ENCODE data around the gene FGFRL1. TPM values are rescaled to one million over a fixed set of nuclear protein-coding genes. Genes with fewer than 3 reads are reported as not detected.

Gene FGFRL1
- total and polyA plus RNA-seq, 4 donors, result 11.2 to 43.7 (median 33.4) TPM

DNA sequence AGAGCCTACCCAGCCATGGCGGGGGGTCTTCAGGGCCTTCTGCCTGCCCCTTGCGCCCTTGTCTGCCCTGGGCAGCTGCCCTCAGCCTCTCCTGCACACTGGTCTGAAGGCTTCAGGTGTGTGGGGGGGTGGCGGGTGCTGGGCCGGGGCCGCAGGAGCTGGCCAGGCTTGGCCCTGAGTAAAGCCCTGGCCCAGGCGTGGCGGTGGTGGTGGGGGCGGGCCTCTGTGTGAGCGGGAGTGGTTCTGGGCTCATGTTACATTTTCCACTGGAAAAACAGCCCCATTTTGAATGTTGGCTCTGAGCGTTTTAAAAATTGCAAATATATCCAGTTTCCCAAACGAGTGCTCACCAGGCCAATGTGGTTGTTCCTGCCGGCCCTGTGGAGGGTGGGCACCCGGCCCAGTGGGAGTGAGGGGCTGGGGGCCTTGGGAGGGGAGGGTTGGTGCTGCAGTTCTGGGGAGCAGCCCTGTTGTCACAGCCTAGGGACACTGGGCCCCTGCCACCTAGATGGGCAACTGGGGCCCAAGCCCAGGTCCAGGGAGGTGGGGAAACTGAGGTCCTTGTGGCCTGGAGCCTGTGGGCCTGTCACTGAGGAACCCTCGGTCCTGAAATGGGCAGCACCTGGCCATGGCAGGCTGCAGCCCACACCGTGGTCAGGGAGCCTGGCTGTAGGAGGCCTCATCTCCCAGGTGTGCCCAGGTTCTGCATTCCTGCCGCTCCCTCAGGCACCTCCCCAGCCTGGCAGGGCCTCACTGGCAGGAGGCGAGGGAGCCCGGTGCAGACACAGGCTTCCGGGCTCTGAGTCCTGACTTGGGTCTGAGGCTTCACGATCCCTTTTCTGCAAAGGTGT is 28.3 kb downstream of the FGFRL1 start:
- H3K27me3 ChIP-seq (ENCODE audit: control insufficient read depth, insufficient read depth, low read length), result peaks cover 15% of the 10 kb centered on the region
- no peaks in the 10 kb centered on the region for H3K36me3 ChIP-seq (ENCODE audit: control insufficient read depth, insufficient read depth, low read length)
- H3K27ac ChIP-seq (ENCODE audit: low read depth, low read length), result peak overlapping the region; percentile 61
- H3K4me3 ChIP-seq (ENCODE audit: low read depth, low read length), result no peak overlapping the region
- peak in 1 of 6 donors; percentile 51 for DNase-seq (ENCODE audit: low read depth in 4 of 6, low spot score in 6 of 6)
- no peaks in the 10 kb centered on the region for H3K9me3 ChIP-seq (ENCODE audit: control insufficient read depth, insufficient read depth, low read length)
- WGBS (ENCODE audit: insufficient coverage), result 77% methylated on average over 18 of the region's 20 CpGs
- peaks cover 84% of the 10 kb centered on the region for H3K4me1 ChIP-seq (ENCODE audit: control insufficient read depth, insufficient read depth, low read length)

DNA sequence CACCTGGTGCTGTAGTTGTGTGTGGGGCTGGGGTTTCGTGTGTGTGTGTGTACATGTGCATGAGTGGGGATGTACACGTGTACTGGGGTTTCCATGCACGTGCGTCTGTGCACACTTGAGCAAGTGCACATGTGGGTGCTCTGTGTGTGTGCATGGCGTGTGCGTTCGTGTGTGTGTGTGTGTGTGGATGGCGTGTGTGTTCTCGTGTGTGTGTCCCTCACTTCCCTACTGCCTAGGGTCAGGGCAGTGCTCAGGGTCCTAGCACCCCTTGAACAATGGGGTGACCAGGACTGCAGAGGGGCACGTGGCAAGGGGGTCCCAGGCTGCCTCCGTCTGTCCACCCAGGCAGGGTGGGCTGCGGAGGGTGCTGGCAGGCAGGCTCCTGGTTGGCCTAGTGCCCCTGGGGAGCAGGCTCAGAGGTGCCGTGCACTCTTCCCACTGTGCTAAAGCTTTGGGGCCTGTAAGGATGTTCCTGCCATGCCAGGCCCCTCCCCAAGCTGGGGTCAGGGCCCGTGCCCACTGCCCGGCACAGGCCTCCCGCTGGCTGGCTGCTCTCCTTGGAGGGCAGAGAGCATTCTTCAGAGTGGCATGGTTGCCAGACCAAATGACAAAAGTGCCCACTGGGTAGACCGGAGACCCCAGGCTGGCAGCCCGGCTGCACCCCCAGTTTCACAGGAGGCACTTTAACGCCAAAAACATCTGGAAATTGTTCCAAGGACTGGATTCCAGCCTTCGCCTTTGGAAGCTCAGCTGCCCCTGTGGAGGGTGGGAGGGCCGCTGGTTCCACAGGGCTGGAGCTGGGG is 29.1 kb downstream of the FGFRL1 start:
- Histone ChIP-seq H3K36me3 (ENCODE audit: control insufficient read depth, insufficient read depth, low read length) (no peaks in the 10 kb centered on the region), H3K4me3 (ENCODE audit: low read depth, low read length) (no peak overlapping the region), H3K27ac (ENCODE audit: low read depth, low read length) (peak overlapping the region; percentile 61), H3K9me3 (ENCODE audit: control insufficient read depth, insufficient read depth, low read length) (no peaks in the 10 kb centered on the region), H3K4me1 (ENCODE audit: control insufficient read depth, insufficient read depth, low read length) (peaks cover 84% of the 10 kb centered on the region), H3K27me3 (ENCODE audit: control insufficient read depth, insufficient read depth, low read length) (peaks cover 23% of the 10 kb centered on the region)
- no peak for DNase-seq (ENCODE audit: low read depth in 4 of 6, low spot score in 6 of 6)
- 77% methylated on average over 17 of the region's 21 CpGs for WGBS (ENCODE audit: insufficient coverage)

DNA sequence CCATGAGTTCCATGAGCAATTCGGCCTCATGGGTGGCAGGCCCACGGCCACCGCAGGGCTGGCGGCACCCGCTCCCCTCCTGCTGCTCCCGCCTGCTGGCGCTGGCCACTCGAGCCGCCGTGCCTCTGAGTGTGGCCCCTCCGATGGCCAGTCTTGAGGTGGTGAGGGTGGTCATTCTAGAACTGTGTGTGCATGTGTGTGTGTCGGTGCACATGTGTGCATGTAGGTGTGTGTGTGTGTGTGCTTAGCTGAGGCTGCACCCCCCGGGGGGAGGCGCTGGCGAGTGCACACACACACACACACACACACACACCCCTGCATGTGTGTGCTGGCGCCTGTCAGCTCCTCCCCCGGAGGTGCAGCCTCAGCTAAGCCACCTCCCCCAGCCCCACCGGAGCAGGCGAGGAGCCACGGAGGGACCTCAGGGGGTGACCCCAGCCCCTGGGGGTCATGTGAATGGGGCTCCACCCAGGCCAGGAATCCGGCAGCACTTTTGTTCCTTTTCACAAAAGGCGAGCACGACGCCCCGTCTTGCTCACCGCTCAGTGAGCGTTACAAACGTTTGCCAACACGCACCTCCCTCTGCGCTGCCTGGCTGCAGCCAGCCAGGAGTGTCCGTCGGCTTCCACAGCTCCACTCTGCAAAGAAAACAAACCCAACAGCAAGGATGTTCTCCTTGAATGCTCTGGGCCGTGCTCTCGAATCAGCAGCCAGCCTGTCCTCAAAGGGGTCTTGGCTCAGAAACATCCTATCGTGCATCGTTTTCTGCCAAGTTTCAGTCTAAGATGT is 29.9 kb downstream of the FGFRL1 start:
- peak overlapping the region; percentile 20 for H3K27ac ChIP-seq (ENCODE audit: low read depth, low read length)
- peaks cover 24% of the 10 kb centered on the region for H3K27me3 ChIP-seq (ENCODE audit: control insufficient read depth, insufficient read depth, low read length)
- 29% methylated on average over 30 of the region's 36 CpGs for WGBS (ENCODE audit: insufficient coverage)
- no peaks in the 10 kb centered on the region for H3K9me3 ChIP-seq (ENCODE audit: control insufficient read depth, insufficient read depth, low read length)
- peak in 2 of 6 donors; percentile 72 to 90 for DNase-seq (ENCODE audit: low read depth in 4 of 6, low spot score in 6 of 6)
- no peaks in the 10 kb centered on the region for H3K36me3 ChIP-seq (ENCODE audit: control insufficient read depth, insufficient read depth, low read length)
- H3K4me3 ChIP-seq (ENCODE audit: low read depth, low read length), result no peak overlapping the region
- peaks cover 81% of the 10 kb centered on the region for H3K4me1 ChIP-seq (ENCODE audit: control insufficient read depth, insufficient read depth, low read length)

DNA sequence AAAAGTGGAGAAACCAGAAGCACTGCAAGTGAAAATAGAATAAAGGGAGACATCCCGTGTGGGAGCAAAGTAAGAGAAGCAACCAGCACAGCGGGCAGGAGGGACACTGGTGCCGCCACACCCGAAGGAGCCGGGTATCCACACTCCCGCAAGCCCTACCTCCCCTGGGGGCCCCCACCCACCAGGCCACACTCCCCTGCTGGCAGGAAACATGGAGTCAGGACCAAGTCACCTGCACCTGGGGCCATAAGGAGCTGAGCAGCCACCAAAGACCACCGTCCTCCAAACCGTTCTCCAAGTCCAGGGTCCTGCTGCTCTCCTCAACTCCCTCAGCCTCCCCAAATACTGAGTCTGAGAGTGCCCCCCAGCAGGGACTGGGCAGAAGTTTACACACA is 30.5 kb downstream of the FGFRL1 start:
- H3K9me3 ChIP-seq (ENCODE audit: control insufficient read depth, insufficient read depth, low read length), result no peaks in the 10 kb centered on the region
- H3K27me3 ChIP-seq (ENCODE audit: control insufficient read depth, insufficient read depth, low read length), result peaks cover 24% of the 10 kb centered on the region
- H3K27ac ChIP-seq (ENCODE audit: low read depth, low read length), result peak overlapping the region; percentile 20
- peaks cover 81% of the 10 kb centered on the region for H3K4me1 ChIP-seq (ENCODE audit: control insufficient read depth, insufficient read depth, low read length)
- WGBS (ENCODE audit: insufficient coverage), result 46% methylated on average over 7 of the region's 8 CpGs
- DNase-seq (ENCODE audit: low read depth in 4 of 6, low spot score in 6 of 6), result no peak
- no peaks in the 10 kb centered on the region for H3K36me3 ChIP-seq (ENCODE audit: control insufficient read depth, insufficient read depth, low read length)
- H3K4me3 ChIP-seq (ENCODE audit: low read depth, low read length), result no peak overlapping the region

DNA sequence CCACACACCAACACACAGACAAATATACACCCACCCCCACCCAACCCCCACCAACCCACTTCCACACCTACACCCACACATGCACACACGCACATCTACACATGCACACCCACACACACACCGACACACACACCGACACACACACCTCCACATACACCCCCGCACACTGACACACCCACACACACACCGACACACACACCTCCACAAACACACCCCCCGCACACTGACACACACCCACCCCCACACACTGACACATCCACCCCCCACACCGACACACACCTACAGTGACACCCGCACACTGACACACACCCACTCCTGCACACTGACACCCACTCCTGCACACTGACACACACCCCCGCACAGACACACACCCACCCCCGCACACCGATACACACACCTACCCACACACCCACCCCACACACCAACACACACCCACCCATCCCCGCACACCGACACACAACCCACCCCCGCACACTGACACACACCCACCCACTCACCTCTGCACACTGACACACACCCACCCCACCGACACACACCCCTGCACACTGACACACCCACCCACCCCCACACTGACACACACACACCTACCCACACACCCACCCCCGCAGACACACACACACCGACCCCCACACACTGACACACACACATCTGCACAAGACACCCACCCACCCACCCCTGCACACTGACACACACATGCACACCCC is 31.1 kb downstream of the FGFRL1 start:
- H3K36me3 ChIP-seq (ENCODE audit: control insufficient read depth, insufficient read depth, low read length), result no peaks in the 10 kb centered on the region
- H3K9me3 ChIP-seq (ENCODE audit: control insufficient read depth, insufficient read depth, low read length), result no peaks in the 10 kb centered on the region
- H3K27ac ChIP-seq (ENCODE audit: low read depth, low read length), result no peak overlapping the region
- peaks cover 24% of the 10 kb centered on the region for H3K27me3 ChIP-seq (ENCODE audit: control insufficient read depth, insufficient read depth, low read length)
- H3K4me3 ChIP-seq (ENCODE audit: low read depth, low read length), result no peak overlapping the region
- DNase-seq (ENCODE audit: low read depth in 4 of 6, low spot score in 6 of 6), result no peak
- 83% methylated on average over 6 of the region's 17 CpGs for WGBS (ENCODE audit: insufficient coverage)
- H3K4me1 ChIP-seq (ENCODE audit: control insufficient read depth, insufficient read depth, low read length), result peaks cover 81% of the 10 kb centered on the region

DNA sequence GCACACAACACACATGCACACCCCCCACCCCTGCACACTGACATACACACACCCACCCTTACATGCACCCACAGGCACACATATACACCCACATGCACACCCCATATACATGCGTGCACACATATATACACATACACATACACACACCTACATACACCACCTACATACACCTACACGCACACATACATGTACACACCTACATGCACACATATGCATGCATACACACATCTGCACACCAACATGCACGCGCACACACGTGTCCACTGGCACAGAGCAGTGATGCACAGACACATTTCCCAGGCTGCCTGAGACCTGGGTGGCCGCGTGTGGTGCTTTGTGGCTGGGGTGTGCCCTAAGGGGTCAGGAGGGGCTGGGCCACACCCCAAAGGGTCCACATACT is 31.7 kb downstream of the FGFRL1 start:
- peaks cover 86% of the 10 kb centered on the region for H3K4me1 ChIP-seq (ENCODE audit: control insufficient read depth, insufficient read depth, low read length)
- H3K27me3 ChIP-seq (ENCODE audit: control insufficient read depth, insufficient read depth, low read length), result peaks cover 24% of the 10 kb centered on the region
- H3K9me3 ChIP-seq (ENCODE audit: control insufficient read depth, insufficient read depth, low read length), result no peaks in the 10 kb centered on the region
- no peak overlapping the region for H3K27ac ChIP-seq (ENCODE audit: low read depth, low read length)
- H3K36me3 ChIP-seq (ENCODE audit: control insufficient read depth, insufficient read depth, low read length), result no peaks in the 10 kb centered on the region
- no peak for DNase-seq (ENCODE audit: low read depth in 4 of 6, low spot score in 6 of 6)
- no peak overlapping the region for H3K4me3 ChIP-seq (ENCODE audit: low read depth, low read length)
- WGBS (ENCODE audit: insufficient coverage), result 69% methylated on average over 7 of the region's 7 CpGs

DNA sequence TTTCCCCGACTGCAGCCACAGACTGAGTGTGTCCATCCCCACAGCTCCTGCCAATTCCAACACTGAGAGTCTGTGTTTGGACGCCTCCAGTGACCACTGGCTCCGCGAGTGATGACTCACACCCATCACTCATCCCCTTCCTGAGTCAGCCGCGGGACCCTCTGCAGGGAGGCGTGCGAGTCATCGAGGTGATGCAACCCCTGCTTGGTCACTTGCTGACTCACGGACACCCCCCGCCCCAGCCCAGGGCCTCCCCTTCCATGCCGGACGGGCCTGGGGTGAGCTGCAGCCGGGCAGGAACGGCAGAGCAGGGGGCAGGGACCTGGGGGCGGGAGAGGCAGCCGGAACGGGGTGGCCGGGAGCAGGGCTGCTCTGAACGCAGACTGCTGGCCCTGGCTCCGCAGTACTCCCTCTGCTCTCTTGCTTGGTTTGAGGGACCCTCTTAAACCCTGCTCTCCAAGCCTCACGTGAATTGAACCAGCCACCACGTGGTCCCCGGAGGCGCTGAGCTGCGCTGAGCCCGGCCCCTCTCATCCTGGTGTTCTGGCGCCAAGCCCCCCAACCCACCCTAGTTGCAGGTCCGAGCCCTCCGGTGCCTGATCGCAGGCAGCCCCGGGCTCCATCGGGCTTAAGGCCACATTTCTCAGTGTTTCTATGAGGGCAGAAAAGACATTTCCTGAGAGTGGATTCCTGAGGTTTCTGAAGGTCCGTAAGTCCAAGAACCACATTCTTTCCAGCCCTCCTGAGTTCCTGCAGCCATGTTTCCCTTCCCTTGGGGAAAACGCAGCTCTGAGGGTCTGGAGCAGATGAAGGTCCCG is 32.4 kb downstream of the FGFRL1 start:
- peak in 1 of 6 donors; percentile 73 for DNase-seq (ENCODE audit: low read depth in 4 of 6, low spot score in 6 of 6)
- no peak overlapping the region for H3K4me3 ChIP-seq (ENCODE audit: low read depth, low read length)
- H3K9me3 ChIP-seq (ENCODE audit: control insufficient read depth, insufficient read depth, low read length), result no peaks in the 10 kb centered on the region
- 46% methylated on average over 24 of the region's 36 CpGs for WGBS (ENCODE audit: insufficient coverage)
- H3K27ac ChIP-seq (ENCODE audit: low read depth, low read length), result peak overlapping the region; percentile 42
- H3K4me1 ChIP-seq (ENCODE audit: control insufficient read depth, insufficient read depth, low read length), result peaks cover 83% of the 10 kb centered on the region
- H3K27me3 ChIP-seq (ENCODE audit: control insufficient read depth, insufficient read depth, low read length), result peaks cover 24% of the 10 kb centered on the region
- H3K36me3 ChIP-seq (ENCODE audit: control insufficient read depth, insufficient read depth, low read length), result no peaks in the 10 kb centered on the region

DNA sequence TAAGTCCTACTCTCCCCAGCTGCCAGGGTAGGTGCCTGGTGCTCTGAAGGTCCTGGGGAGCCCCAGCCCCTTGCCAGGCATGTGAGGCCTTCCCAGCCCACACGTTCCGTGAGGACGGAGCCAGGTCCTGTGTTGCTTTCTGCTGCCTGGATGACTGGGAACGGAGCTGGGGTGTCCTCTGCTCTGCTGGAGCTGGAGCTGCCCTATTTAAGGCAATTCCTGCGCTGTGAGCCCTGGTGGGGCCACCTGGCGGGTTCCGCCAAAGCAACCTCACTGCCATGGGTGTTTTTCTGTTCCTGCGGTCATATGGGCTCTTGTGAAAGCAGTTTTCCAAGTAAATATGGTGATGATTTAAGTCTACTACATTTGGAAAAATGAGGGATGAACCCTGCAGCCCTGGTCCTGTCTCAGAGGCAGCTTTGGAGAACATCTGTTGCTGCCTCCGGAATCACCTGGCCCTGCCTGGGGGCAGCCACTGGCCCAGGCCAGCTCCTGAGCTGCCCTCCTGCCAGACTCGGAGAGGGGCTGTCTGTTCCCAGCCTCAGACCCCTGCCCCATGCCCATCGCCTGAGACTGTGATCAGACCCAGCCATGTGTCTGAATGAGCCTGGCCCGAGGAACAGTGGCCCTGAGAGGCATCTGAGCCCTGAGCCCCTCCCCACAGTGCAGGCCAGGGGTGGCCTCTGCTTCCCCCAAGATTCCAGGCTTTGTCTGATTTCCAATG is 33.2 kb downstream of the FGFRL1 start:
- H3K36me3 ChIP-seq (ENCODE audit: control insufficient read depth, insufficient read depth, low read length), result no peaks in the 10 kb centered on the region
- peaks cover 80% of the 10 kb centered on the region for H3K4me1 ChIP-seq (ENCODE audit: control insufficient read depth, insufficient read depth, low read length)
- no peaks in the 10 kb centered on the region for H3K9me3 ChIP-seq (ENCODE audit: control insufficient read depth, insufficient read depth, low read length)
- WGBS (ENCODE audit: insufficient coverage), result 86% methylated on average over 11 of the region's 12 CpGs
- peaks cover 24% of the 10 kb centered on the region for H3K27me3 ChIP-seq (ENCODE audit: control insufficient read depth, insufficient read depth, low read length)
- no peak for DNase-seq (ENCODE audit: low read depth in 4 of 6, low spot score in 6 of 6)
- H3K4me3 ChIP-seq (ENCODE audit: low read depth, low read length), result no peak overlapping the region
- H3K27ac ChIP-seq (ENCODE audit: low read depth, low read length), result no peak overlapping the region
